Panc1 (cell line): Measurements from ENCODE around the gene NUB1. TPM values are rescaled to one million over a fixed set of nuclear protein-coding genes. Genes with fewer than 3 reads are reported as not detected.
A peak's percentile ranks its signal among the peaks of the same experiment; 100 is the strongest.

Experiments used
- ATAC-seq: fragments of 200-7000 bp; cut with Tn5 transposase; 2 replicates; pipeline ENCODE4 v1.9.1; 2020; ENCODE audit warnings: mild to moderate bottlenecking, moderate library complexity
- BruUV-seq: library from RNA; stranded (reverse); fragments of 400-500 nt; replicated peaks from 2 replicates; lab custom pipeline; 2021; lab: Mats Ljungman, UMichigan
- CTCF ChIA-PET: fragments of 300-600 bp; sonication (Branson Sonifier 250); formaldehyde crosslinking; loops from one replicate; lab custom pipeline; 2022; ENCODE audit warnings: antibody characterized with exemption; lab: Charles Lee
- POLR2A ChIA-PET: fragments of 300-600 bp; sonication (Branson Sonifier 250); formaldehyde crosslinking; loops from one replicate; lab custom pipeline; 2022; ENCODE audit warnings: antibody characterized with exemption; lab: Charles Lee
- DNase-seq: peaks from one replicate; pipeline ENCODE4 v3.0.0-alpha.2; 2010; ENCODE audit warnings: low read depth, low spot score
- H3K27ac ChIP-seq: 2 replicates; pipeline ENCODE4 v1.5.1; 2011; ENCODE audit warnings: mild to moderate bottlenecking, low read length, inconsistent platforms
- H3K27me3 ChIP-seq: fragments of 200-500 bp; sonication (Bioruptor generic); 2 replicates; pipeline ENCODE4 v1.6.0; 2014; ENCODE audit warnings: low read length, inconsistent platforms; ENCODE audit not compliant: control insufficient read depth, insufficient read depth
- H3K36me3 ChIP-seq: fragments of 200-500 bp; sonication (Bioruptor generic); 2 replicates; pipeline ENCODE4 v1.5.1; 2014; ENCODE audit warnings: inconsistent platforms, mild to moderate bottlenecking, low read length, moderate library complexity; ENCODE audit not compliant: control insufficient read depth, insufficient read depth
- H3K4me1 ChIP-seq: 2 replicates; pipeline ENCODE4 v1.5.1; 2011; ENCODE audit warnings: inconsistent platforms, mild to moderate bottlenecking, low read length, moderate library complexity; ENCODE audit not compliant: control insufficient read depth, insufficient read depth
- H3K4me3 ChIP-seq, 2 experiments: 2 replicates each; pipeline ENCODE4 v1.5.1; 2011 to 2012; ENCODE audit warnings: low read depth in 2 of 2, low read length in 2 of 2, mild to moderate bottlenecking in 2 of 2, inconsistent platforms in 1 of 2, moderate library complexity in 1 of 2
- H3K9me3 ChIP-seq: fragments of 200-500 bp; sonication (Bioruptor generic); 2 replicates; pipeline ENCODE4 v1.5.1; 2014; ENCODE audit warnings: low read depth, mild to moderate bottlenecking, inconsistent platforms, low read length, moderate library complexity; ENCODE audit not compliant: control insufficient read depth, insufficient read depth
- CTCF ChIP-seq: fragments of 450-650 bp; IDR thresholded peaks from 2 replicates; pipeline ENCODE4 v1.5.1; 2017; ENCODE audit warnings: mild to moderate bottlenecking
- POLR2AphosphoS5 ChIP-seq: IDR thresholded peaks from 2 replicates; pipeline ENCODE4 v1.6.1; 2012; ENCODE audit warnings: mild to moderate bottlenecking, low read depth, low read length, moderate library complexity
- REST ChIP-seq, 2 experiments: IDR thresholded peaks; 2 replicates each; pipeline ENCODE4 v1.6.1; 2011 to 2012; ENCODE audit warnings: low read depth in 2 of 2, control low read depth in 1 of 2, low read length in 1 of 2, mild to moderate bottlenecking in 1 of 2, moderate library complexity in 1 of 2; ENCODE audit not compliant: insufficient read depth in 1 of 2
- SIN3A ChIP-seq: IDR thresholded peaks from 2 replicates; pipeline ENCODE4 v1.6.1; 2012; ENCODE audit warnings: low read depth, mild to moderate bottlenecking, low read length, moderate library complexity, borderline replicate concordance; ENCODE audit not compliant: insufficient read depth
- TCF7L2 ChIP-seq: IDR thresholded peaks from 2 replicates; pipeline ENCODE4 v1.6.1; 2011; ENCODE audit warnings: mild to moderate bottlenecking, low read depth, low read length, inconsistent platforms
- in situ Hi-C: cut with HindIII; loops from 2 replicates; pipeline ENCODE4 v1.10.0; 2016; ENCODE audit warnings: low sequenced_read_pairs, low pct_unique_long_range_greater_than_20kb
- intact Hi-C: fragments of 100-400 bp; cut with micrococcal nuclease; formaldehyde crosslinking; loops from one replicate; pipeline ENCODE4 v1.10.0; 2022; ENCODE audit not compliant: unreplicated experiment
- total RNA-seq: library from RNA; stranded (reverse); gene quantifications from one replicate; pipeline ENCODE4 v1.2.1, GENCODE V29; 2021; ENCODE audit not compliant: unreplicated experiment

Gene NUB1
- total RNA-seq, 1 experiment from 2014 or later = 50.5 TPM

GRCh38 chr7:151400626-151401315 lies 59.2 kb downstream of the NUB1 start:
- DNase-seq = no peak
- in situ Hi-C loops = no loop called here

More at GRCh38 chr7:151400626-151401315, 59.2 kb downstream of the NUB1 start:
- ATAC-seq = no peak
- Histone ChIP-seq H3K36me3 (no peaks in the 10 kb centered on the region), H3K4me3 (no peak overlapping the region), H3K4me1 (peaks cover 12% of the 10 kb centered on the region), H3K27ac (no peak overlapping the region), H3K27me3 (no peaks in the 10 kb centered on the region), H3K9me3 (no peaks in the 10 kb centered on the region)
- ChIA-PET CTCF (no interaction called here), POLR2A (no interaction called here)
- BruUV-seq = no TSS peak
- TF ChIP-seq POLR2AphosphoS5 (no peak), TCF7L2 (peak; percentile 18; the same call in 1 of the 2 replicates), SIN3A (no peak), CTCF (no peak), REST (IDR thresholded peaks at IDR 0.05; ENCODE audit: insufficient read depth in 1 of 2, low read depth in 2 of 2, low read length in 1 of 2) (no peak)
- intact Hi-C loops = no loop called here
